Ammon's horn (tissue), 1 donor: ENCODE measurements around the gene FGF4.
"Not testable (repeated sequence)": the region's sequence is repeated elsewhere in the genome, so short reads cannot be mapped to it uniquely, and the experiment has no call there.

Source experiments
- DNase-seq: peaks from one replicate; pipeline ENCODE4 v3.0.0-alpha.2; 2016; ENCODE audit warnings: low spot score

The FGF4 gene

DNA sequence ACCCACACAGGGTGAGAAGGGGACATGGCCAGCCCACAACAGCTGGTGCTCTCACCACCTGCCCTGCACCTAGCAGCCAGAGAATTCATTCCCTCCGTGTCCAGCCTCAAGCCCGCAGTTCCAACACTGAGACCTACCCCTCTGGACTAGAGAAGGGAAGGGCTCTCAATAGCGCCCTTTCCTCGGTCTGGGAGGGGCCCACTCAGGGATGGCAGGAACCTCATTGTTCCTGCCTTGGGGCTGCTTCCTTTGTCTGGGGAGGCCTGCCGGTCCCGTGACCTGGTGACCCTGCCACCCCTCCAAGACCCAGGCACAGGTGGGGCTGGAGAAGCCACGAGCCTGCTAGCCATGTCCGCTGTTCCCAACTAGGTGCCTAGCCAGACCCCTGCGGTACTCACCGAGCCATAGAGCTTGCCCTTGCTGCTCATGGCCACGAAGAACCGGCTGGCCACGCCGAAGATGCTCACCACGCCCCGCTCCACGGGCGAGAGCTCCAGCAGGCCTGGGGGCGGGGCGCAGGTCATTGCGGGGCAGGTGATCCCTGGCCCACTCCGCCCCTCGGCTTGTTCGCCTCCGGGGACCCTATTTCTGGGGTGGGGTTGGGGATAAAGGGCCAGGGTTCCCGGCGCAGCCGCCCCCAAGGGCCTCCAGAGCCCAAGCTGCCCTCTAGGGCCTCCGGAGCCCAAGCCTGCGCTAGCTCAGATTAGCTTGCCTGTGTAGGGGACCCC is 1.4 kb downstream of the FGF4 start:
- DNase-seq, result no peak

DNA sequence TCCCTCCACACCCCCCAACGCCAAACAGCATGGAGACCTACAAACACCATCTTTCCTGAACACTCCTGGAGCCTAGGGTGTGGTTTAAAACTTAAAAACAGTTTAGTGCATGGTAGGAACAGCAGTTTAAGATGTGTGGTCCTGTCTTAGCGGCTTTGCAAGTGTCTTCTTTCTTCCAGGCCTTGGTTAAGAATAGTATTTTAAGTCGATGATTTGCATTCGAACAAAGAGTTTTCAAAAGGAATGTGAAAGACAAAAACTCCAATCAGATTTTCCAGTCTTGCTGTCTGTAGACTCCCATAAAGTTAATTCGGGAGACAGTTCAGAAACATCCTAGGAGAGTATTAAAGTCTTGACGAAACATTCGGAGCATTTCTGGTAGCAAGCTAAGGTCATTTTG is 3.7 kb downstream of the FGF4 start:
- DNase-seq, result no peak

DNA sequence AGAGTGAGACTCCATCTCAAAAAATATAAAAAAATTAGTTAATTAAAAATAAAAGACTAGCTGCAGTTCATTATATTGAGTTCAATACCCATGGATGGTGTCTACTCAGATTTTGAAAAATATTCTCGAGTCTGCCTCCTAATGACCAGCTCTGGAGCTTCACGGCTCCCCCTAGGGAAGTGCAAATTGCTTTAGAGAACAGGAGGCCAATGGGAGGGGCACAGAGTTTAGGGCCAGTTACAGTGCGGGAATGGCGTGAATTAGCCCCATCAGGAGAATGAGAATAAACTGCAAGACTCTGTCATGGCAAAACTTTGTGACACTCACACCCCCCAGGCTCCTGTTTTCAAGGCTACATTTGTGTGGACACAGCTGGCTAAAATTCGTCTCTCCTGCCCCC is 4.6 kb downstream of the FGF4 start:
- DNase-seq, result no peak

DNA sequence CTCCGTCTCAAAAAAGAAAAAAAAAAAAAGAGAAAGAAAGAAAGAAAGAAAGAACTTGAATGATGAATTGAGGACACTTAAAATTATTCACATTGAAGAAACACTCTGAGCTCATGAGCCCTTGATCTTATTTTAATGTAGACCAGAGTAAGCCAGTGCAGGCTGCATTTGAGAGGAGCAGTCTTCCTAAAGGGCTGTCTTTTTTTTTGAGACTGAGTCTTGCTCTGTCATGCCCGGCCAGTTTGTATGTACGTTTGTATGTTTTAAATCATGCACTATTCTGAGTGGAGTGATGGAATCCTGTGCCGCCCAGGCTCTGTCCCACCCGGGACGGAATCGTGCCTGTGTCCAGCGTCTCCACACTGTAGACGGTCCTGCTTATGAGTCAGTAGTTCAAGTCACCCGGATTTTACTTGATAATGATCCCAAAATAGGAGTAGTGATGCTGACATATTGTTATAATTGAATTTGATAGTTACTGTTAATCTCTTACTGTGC is 9.6 kb downstream of the FGF4 start:
- DNase-seq, result no peak

DNA sequence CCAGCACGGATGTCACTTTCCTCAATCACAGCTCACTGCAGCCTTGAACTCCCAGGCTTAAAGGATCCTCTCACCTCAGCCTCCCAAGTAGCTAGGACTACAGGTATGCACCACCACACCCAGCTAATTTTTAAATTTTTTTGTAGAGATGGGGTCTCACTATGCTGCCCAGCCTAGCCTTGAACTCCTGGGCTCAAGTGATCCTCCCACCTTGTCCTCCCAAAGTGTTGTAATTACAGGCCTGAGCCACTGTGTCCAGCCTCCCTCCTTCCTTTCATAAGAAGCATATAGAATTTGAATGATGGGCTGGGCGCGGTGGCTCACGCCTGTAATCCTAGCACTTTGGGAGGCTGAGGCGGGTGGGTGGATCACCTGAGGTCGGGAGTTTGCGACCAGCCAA is 10.2 kb downstream of the FGF4 start:
- DNase-seq, result not testable (repeated sequence)

DNA sequence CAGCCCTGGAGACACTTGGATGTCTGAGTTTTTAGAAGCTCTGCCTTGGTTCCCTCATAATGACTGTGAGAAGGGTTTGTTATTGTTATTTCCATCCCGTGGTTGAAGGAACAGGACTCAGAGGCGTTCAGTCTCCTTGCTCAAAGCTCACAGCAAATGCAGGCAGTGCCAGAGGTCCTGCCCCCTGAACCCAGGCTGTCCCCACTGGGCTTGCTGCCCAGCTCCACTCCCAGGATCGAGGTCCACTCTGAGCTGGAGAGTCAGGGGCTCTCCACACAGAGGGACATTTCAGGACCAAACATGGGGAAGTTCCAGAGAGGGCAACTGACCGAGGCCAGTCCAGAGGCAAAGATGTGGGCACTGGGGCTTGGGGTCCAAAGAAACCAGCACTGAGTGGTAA is 14.8 kb downstream of the FGF4 start:
- DNase-seq, result no peak

DNA sequence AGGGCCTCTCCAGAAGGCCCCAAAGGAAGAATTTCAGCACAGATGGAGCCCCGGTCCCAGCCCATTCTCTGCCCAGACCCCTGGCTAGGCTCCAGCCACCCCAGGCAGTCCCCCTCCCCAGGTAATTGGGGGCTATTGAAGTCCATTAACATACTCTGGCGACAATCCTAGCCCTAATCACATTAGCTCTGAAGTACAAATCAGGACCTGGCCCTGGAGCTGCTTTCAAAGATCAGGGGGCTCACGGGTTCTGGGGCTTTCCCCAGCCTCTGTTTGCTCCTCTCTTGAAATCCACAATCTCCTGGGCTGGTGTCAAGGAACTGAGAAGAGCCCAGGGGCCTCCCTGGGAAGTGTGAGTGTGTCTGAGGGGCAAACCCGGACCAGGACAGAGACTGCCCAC is 22.3 kb downstream of the FGF4 start:
- no peak for DNase-seq

DNA sequence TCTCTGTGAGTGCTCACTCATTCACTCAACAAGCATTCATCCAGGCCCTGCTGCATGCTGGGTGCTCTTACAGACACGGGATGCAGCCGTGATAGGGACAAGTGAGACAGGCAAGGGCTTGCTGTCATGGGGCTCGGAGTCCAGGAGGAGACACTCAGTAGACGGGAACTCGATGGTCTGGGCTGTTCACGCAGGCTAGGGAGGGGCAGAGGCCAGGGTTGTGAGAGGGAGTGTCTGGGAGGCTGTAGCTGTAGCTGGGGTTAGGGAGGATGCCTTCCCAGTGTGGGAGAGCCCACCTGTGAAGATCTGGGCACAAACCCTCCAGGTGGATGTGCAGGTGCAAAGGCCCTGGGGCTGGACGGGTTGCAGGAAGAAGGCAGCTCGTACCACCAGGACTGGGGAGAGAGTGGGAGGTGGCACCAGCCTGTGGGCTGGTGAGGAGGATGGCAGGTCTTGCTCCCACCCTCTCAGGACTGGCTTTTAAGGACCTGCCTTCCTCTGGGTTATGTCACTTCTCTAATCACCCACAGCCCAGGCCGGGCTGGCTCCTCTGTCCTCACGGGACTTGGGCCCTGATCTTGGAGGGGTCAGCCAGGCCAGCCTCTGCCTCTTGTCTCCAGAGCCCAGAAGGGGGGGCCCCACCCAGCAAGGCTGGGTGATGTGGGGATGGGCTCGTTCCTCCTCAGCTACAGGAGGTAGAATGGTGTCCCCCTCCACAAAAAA is 24.1 kb downstream of the FGF4 start:
- DNase-seq, result no peak

DNA sequence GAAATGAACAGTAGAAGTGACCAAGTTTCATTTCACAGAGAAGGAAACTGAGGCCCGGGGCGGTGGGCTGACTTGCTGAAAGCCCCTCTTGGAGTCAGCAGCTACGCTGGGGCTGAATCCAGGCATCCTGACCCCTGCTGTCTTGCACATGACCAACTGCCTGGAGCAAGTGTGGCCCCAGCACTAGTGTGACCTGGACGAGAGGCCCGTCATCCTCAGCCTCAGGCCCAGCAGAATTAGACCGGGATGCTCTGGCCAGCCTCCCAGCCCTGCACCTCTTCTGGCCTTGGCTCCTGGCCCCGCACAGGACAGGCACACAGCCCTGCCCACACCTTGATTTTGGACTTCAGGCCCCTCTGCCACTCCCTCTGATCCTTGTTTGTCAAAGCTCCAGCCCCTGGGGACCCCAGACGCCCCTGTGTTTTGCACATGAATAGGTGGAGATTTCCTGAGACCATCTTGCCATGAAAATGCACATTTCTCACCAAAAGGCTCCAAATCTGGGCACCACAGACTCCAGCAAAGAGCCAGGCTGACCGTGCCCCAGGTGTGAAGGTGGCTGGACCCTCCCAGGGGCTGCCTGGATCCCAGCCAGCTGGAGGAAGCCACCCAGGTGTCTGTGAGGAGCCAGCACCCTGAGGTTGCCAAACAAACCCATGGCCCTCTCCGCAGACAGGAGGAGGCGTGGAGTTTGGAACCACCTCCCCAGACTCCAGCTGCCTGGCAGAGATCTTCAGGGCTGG is 24.9 kb downstream of the FGF4 start:
- DNase-seq, result no peak

DNA sequence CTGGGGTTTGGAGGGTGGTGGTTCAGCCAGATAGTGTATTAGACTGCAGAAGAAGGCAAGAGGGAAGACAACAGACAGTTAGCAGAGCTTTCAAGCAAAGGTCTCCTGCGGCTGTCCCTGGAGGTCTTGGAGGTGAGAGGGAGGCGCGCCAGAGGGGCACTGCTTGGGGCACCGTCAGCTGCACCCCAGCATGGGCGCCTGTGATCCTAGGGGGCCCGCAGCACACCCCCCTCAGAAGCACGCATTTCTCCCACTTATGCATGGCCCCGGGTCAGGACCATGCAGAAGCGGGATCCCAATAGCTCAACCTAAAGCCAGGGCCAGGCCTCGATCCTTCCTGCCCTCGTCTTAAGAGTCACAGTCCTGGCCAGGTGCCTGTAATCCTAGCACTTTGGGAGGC is 26.5 kb downstream of the FGF4 start:
- no peak for DNase-seq

DNA sequence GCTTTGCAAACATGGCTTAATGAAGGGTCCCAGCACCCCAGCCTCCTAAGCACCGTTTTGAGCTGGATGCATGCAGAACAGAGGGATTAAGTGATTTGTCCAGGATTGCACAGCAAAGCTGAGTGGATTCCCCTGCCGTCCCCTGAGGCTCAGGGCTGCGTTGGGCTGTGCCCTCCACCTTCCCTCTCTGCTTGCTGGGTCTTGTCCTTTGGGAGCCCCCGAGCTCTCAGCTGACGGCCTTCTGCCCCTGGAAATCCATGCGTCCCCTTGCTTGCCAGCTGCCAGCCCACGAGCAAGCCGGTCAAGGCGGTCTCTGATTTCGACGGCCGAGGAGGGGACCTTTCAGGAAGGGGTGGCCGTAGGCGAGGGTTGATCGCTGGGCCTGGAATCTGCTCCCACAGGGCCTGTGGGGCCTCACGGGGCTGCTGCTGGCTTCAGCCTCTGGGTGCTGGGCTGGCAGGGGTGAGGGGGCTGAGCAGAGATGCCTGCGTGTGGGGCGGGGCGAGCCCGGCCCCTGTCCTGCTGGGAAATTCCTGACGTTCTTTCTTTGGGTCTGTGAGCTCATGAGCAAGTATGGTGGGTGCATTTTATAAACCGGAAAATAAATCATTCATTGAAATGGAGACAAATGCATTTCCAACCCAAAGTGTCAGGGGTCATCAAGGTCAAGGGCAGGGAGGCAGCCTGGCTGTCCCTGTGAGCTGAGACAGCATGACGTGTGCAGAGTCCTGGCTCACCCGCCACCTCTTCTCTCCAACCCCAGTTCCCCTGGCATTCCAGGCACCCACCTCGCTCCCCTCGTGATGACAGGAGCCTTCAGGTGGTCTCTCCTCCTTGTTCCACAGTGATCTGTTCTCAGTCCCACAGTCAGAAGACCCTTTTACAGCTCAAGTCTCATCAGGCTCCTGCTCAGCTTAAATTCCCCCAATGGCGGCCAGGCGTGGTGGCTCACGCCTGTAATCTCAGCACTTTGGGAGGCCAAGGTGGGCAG is 28.1 kb downstream of the FGF4 start:
- no peak for DNase-seq

DNA sequence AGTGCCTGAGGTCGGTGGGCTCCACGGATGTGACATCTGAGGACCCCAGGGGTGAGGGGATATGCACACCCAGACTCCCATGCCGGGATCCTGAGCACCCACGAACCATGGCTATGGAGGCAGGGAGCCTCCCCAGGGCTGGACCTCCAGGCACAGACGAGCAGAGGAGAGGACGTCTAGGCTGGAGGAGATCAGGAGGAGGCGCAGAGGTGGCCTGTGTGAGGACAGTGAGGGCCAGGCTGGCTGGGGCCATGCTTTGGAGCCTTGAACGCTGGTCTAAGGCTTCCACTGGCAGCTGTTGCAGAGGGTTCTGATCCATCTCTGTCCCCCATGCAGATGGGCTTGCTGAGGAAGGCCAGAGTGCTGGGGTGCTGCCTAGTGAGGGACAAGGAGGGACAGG is 29.0 kb downstream of the FGF4 start:
- DNase-seq, result no peak

DNA sequence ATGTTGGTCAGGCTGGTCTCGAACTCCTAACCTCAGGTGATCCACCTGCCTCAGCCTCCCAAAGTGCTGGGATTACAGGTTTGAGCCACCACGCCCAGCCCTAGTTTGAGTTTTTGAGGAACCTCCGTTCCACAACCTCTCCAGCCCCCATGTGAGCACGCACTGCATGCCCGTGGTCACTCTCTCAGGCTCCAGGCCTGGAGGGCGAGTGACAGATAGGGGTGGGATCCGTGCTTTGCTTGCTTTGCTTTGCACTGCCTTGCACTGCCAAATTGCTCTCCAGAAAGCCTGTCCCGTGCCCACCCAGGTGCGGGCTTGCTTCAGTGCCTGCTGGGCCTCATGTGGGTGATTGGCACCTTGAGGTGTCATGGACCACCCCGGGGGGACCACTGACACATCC is 29.9 kb downstream of the FGF4 start:
- DNase-seq, result no peak

DNA sequence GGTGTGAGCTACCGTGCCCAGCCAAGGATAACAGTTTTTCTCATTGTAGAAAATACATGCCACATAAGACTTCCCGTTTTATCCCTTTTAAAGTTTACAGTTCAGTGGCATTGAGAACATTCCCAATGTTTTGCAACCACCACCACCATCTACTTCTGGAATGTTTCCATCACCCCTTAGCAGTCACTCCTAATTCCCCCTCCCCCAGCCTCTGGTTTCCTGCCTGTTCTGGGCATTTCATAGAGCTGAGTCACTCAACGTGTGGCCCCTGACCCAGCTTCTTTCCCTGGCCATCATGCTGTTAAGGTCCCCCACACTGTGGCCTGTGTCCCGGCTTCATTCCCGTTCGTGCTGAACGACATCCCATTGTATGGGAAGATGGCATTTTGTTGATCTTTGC is 30.7 kb downstream of the FGF4 start:
- no peak for DNase-seq

DNA sequence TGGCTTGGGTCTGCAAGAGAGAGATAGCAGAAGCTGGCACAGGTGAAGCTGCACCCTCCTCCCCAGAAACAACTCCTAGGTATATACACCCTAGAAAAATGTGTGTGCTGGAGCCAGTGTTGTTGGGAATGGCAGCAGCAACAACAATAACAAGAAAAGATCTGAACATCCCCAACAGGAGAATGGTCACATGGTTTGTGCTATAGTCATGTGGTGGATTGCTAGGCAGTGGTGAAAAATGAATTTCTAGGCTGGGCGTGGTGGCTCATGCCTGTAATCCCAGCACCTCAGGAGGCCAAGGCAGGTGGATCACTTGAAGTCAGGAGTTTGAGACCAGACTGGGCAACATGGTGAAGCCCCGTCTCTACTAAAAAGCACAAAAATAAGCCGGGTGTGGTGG is 40.3 kb downstream of the FGF4 start:
- no peak for DNase-seq

DNA sequence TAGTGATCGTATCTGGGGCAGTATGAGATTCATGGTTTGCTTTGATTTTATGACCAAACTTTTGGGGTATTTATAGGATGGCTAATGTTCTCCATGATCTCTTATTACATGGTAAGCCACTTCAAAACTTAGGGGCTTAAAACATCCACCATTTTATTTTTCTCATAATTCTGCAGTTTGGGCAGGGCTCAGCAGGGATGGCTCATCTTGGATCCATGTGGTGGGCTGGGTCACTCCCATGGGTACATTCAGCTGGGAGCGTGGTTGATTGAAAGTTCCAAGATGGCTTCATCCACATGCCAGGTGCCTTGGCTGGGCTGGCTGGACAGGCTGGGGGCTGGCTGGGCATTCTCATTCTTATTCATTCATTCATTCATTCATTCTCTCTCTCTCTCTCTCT is 40.8 kb downstream of the FGF4 start:
- no peak for DNase-seq

DNA sequence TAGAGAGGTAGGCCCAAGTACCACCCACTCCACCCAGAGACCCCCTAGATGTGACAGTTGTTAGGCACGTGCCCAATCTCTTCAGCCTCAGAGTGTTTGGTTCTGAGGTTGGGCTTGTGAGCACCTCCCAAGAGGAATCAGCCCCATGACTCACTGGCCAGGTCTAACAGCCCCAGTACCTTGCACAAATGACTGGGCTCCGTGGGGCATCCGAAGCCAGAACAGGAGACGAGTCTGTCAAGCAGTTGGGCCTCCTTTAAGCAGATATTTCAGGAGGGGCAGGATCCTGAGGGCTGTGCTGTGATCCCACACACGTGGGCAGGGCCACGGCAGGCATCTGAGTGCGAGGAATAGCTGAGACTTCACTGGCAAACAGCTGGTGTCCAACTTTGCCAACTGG is 42.2 kb downstream of the FGF4 start:
- no peak for DNase-seq

DNA sequence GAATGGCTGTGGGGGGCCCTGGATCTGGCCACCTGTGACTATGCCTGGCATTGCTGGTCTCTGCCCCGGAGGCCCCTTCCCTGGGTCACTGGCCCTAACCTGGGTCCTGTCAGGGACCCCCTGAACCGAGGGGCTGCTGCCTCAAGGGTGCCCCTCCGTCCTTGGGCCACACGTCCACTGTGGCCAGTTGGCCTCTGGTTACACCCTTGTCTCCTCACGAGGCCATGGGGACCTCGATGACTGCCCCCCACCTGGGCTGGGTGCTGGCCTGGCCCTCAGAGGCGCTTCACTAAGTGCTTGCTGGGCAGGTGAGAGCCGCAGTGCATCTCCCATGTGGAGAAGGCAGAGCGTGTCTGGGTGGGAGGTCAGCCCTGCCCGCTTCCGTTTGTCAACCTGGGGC is 44.0 kb downstream of the FGF4 start:
- DNase-seq, result no peak

DNA sequence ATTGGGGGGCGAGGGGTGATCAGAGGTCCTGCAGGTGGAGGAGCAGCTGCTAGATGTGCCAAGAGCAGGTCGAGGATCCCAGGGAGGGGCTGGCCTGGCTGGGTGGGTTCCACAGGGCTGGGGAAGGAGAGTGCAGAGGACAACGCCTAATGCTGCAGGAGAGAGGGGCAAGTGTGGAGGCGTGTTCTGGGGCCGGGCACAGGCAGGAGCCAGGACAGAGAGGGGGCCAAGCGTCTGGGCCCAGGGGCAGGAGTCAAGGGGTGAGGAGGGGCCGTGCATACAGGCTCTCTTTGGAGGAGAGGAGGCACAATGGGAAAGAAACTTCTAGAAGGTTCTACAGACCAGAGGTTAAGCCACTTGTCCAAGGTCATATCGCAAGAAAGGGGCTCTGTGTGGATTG is 44.6 kb downstream of the FGF4 start:
- DNase-seq, result no peak

DNA sequence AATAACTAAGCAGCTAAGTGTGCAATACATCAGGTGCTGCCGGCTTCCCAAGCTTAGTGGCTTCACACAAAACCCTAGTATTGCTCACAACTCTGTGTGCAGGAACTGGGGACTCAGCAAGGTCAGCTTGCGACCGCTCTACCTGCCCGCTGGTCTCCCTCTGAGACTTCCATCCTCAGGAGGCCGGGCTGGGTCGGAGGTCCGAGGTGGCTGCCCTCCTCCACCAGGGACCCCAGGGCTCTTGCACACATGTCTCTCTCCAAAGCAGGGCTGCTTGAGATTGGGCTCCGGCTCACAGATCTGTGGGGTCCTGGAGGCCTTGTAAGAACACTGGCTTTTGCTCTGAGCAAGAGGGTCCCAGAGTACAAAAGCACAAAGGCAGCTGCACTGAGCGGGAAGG is 45.9 kb downstream of the FGF4 start:
- no peak for DNase-seq

DNA sequence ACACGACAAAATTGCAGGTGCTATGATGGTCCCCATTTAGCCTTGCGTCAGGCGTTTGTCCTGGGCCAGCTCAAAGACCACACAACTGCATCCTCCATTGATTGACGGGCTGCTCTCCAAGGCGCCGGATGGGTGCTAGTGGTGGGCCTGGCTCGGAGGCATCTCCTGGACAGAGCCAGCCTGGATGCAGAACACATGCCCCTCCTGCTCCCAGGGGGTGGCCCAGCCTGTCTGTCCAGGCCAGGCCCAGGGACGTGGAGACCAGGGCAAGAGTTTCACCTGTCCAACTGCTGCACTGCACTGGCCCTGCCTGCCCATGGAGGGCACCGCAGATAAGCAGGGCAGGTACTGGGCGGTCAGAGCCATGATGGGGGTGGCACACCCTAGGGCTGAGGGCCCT is 47.9 kb downstream of the FGF4 start:
- no peak for DNase-seq

DNA sequence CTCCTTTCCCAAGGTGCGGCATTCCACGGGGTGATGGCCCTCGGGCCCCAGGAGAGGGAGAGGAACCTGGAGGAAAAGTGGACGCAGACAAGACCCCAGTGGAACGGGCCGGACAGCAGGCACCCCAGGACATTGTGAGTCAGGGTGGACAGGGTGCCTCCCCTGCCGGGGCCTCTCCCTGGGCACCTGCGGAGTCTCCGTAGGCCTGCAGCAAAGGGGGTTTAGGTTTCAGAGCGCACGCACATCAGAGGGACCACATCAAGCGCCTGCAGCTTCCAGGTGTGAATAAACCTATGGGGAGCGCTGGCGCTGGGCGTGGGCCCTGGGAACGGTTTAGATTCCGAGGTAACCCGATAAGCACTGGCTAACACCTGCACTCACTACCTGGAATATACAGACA is 48.7 kb downstream of the FGF4 start:
- DNase-seq, result no peak
